Natural killer cell (primary cell): ENCODE data around the gene TMEM100. TPM values are rescaled to one million over a fixed set of nuclear protein-coding genes. Genes with fewer than 3 reads are reported as not detected.

Experiments used
- ATAC-seq, 3 donors: fragments of 150-1000 bp in 2 of 3; fragments of 200-7000 bp in 1 of 3; cut with Tn5 transposase; 1 replicate in 1 of 3; 2 replicates in 2 of 3; pipeline ENCODE4 v1.10.0; 2021; ENCODE audit warnings: mild to moderate bottlenecking in 2 of 3, moderate library complexity in 2 of 3
- DNase-seq, 2 donors: peaks; one replicate each; pipeline versions ENCODE4 v3.0.0 to v3.0.0-alpha.2; 2013 to 2021; ENCODE audit warnings: mixed read lengths in 1 of 2
- H3K27ac ChIP-seq: one replicate; pipeline ENCODE4 v1.5.1; 2013; ENCODE audit warnings: mild to moderate bottlenecking, low read length
- H3K27me3 ChIP-seq: one replicate; pipeline ENCODE4 v1.6.1; 2013; ENCODE audit warnings: low read length; ENCODE audit not compliant: control insufficient read depth, insufficient read depth
- H3K36me3 ChIP-seq: one replicate; pipeline ENCODE4 v1.6.1; 2013; ENCODE audit warnings: low read length; ENCODE audit not compliant: control insufficient read depth, insufficient read depth
- H3K4me1 ChIP-seq: one replicate; pipeline ENCODE4 v1.6.1; 2013; ENCODE audit warnings: low read length; ENCODE audit not compliant: control insufficient read depth, insufficient read depth
- H3K4me3 ChIP-seq: one replicate; pipeline ENCODE4 v1.5.1; 2013; ENCODE audit warnings: low read length
- H3K9me3 ChIP-seq: one replicate; pipeline ENCODE4 v1.6.1; 2013; ENCODE audit warnings: low read length; ENCODE audit not compliant: control insufficient read depth, insufficient read depth
- H3K27ac Mint-ChIP-seq, 2 donors: one replicate each; pipeline ENCODE4 v1.8.0; 2022; ENCODE audit warnings: mild to moderate bottlenecking in 2 of 2, mixed read lengths in 2 of 2, moderate library complexity in 1 of 2
- H3K27me3 Mint-ChIP-seq, 2 donors: one replicate each; pipeline ENCODE4 v1.8.0; 2022; ENCODE audit warnings: low read depth in 2 of 2, mixed read lengths in 2 of 2
- H3K36me3 Mint-ChIP-seq: one replicate; pipeline ENCODE4 v1.8.0; 2022; ENCODE audit warnings: mixed read lengths
- H3K4me1 Mint-ChIP-seq, 2 donors: one replicate each; pipeline ENCODE4 v1.8.0; 2022; ENCODE audit warnings: mixed read lengths in 2 of 2
- H3K4me3 Mint-ChIP-seq: one replicate; pipeline ENCODE4 v1.8.0; 2022; ENCODE audit warnings: mild to moderate bottlenecking, moderate library complexity, mixed read lengths
- H3K9me3 Mint-ChIP-seq, 2 donors: one replicate each; pipeline ENCODE4 v1.8.0; 2022; ENCODE audit warnings: mixed read lengths in 2 of 2
- CTCF ChIP-seq: fragments of 200-600 bp; IDR thresholded peaks from one replicate; pipeline ENCODE4 v1.8.0; 2022; ENCODE audit warnings: antibody characterized with exemption
- WGBS: methylation state at CpG from one replicate; pipeline ENCODE4 v1.1.7; 2013; ENCODE audit warnings: missing lambda C conversion rate; ENCODE audit not compliant: insufficient coverage; 5-methylcytosine and 5-hydroxymethylcytosine counted together
- intact Hi-C: fragments of 100-400 bp; cut with micrococcal nuclease; formaldehyde crosslinking; loops from one replicate; pipeline ENCODE4 v1.14.2; 2022
- total RNA-seq, 4 donors: library from RNA; stranded (reverse); fragments of 120-200 nt in 1 of 4; gene quantifications; one replicate each; pipeline versions ENCODE4 v1.2.3 to v1.2.4, GENCODE V29; 2013 to 2022

Gene TMEM100
- total RNA-seq, 3 donors from 2014 or later (not counting 1 experiment from before 2014, with no cell fraction given) = not detected

- ATAC-seq = no peak
- Histone ChIP-seq H3K36me3 (no peaks in the 10 kb centered on the region), H3K27ac (no peak overlapping the region), H3K9me3 (no peaks in the 10 kb centered on the region), H3K4me1 (no peaks in the 10 kb centered on the region), H3K4me3 (no peak overlapping the region), H3K27me3 (no peaks in the 10 kb centered on the region)
- Mint-ChIP-seq H3K27ac (no peak overlapping the region), H3K4me3 (no peak overlapping the region), H3K36me3 (no peaks in the 10 kb centered on the region), H3K27me3 (peaks cover 30 to 32% of the 10 kb centered on the region in 2 donors), H3K4me1 (no peaks in the 10 kb centered on the region), H3K9me3 (no peaks in the 10 kb centered on the region)
- DNase-seq = no peak
- TF ChIP-seq CTCF = no peak
- WGBS = 87% methylated on average over 5 of the region's 5 CpGs
- intact Hi-C loops = no loop called here
Measured at GRCh38 chr17:55728833-55729232, 6.2 kb upstream of the TMEM100 start.

- intact Hi-C loops = no loop called here
- H3K27me3 Mint-ChIP-seq = peaks cover 31 to 32% of the 10 kb centered on the region in 2 donors
- WGBS = 86% methylated on average over 5 of the region's 5 CpGs
Measured at GRCh38 chr17:55728361-55728760, 5.7 kb upstream of the TMEM100 start.

GRCh38 chr17:55727920-55728319 is 5.3 kb upstream of the TMEM100 start:
- no peak overlapping the region for H3K27ac ChIP-seq

More at GRCh38 chr17:55728361-55728760, 5.7 kb upstream of the TMEM100 start:
- Mint-ChIP-seq H3K27ac (no peak overlapping the region), H3K36me3 (no peaks in the 10 kb centered on the region), H3K4me1 (no peaks in the 10 kb centered on the region), H3K4me3 (no peak overlapping the region), H3K9me3 (no peaks in the 10 kb centered on the region)
- no peak for TF ChIP-seq CTCF
- DNase-seq = no peak
- no peaks in the 10 kb centered on the region for H3K36me3 ChIP-seq
- no peak for ATAC-seq
- no peak overlapping the region for H3K27ac ChIP-seq
- H3K9me3 ChIP-seq = no peaks in the 10 kb centered on the region
- no peaks in the 10 kb centered on the region for H3K4me1 ChIP-seq
- H3K4me3 ChIP-seq = no peak overlapping the region
- H3K27me3 ChIP-seq = no peaks in the 10 kb centered on the region

More at GRCh38 chr17:55727920-55728319, 5.3 kb upstream of the TMEM100 start:
- no peak for DNase-seq
- no peaks in the 10 kb centered on the region for H3K27me3 ChIP-seq
- no peaks in the 10 kb centered on the region for H3K4me1 ChIP-seq
- no peak overlapping the region for H3K4me3 ChIP-seq
- no peaks in the 10 kb centered on the region for H3K36me3 ChIP-seq
- peaks cover 31 to 32% of the 10 kb centered on the region in 2 donors for H3K27me3 Mint-ChIP-seq
- H3K4me1 Mint-ChIP-seq = no peaks in the 10 kb centered on the region
- no peak for TF ChIP-seq CTCF
- no peak overlapping the region for H3K27ac Mint-ChIP-seq
- ATAC-seq = no peak
- no peaks in the 10 kb centered on the region for H3K9me3 ChIP-seq
- H3K9me3 Mint-ChIP-seq = no peaks in the 10 kb centered on the region
- 100% methylated on average over 1 of the region's 1 CpG for WGBS
- intact Hi-C loops = no loop called here
- H3K4me3 Mint-ChIP-seq = no peak overlapping the region
- H3K36me3 Mint-ChIP-seq = no peaks in the 10 kb centered on the region
